Heart right ventricle (tissue), 16 donors: ENCODE data around the gene GPC5. TPM values are rescaled to one million over a fixed set of nuclear protein-coding genes. Genes with fewer than 3 reads are reported as not detected.

Experiments used
- ATAC-seq, 8 donors: fragments of 200-7000 bp; cut with Tn5 transposase; one replicate each; pipeline ENCODE4 v1.9.1; 2020; ENCODE audit warnings: mild to moderate bottlenecking in 8 of 8, moderate library complexity in 8 of 8, moderate number of reproducible peaks in 1 of 8
- DNase-seq, 2 donors: peaks; one replicate each; pipeline ENCODE4 v3.0.0-alpha.2; 2020
- H3K27ac ChIP-seq, 10 donors: fragments of 200-600 bp; sonication (generic) in 2 of 10; one replicate each; pipeline versions ENCODE4 v1.5.0 to v1.8.0; 2020 to 2022; ENCODE audit warnings: mild to moderate bottlenecking in 3 of 10
- H3K27me3 ChIP-seq, 7 donors: fragments of 200-600 bp; one replicate each; pipeline ENCODE4 v1.8.0; 2021 to 2022; ENCODE audit warnings: mild to moderate bottlenecking in 2 of 7
- H3K36me3 ChIP-seq, 9 donors: fragments of 200-600 bp; sonication (generic) in 1 of 9; one replicate each; pipeline versions ENCODE4 v1.5.0 to v1.8.0; 2020 to 2022; ENCODE audit warnings: mild to moderate bottlenecking in 2 of 9
- H3K4me1 ChIP-seq, 9 donors: fragments of 200-600 bp; sonication (generic) in 1 of 9; one replicate each; pipeline versions ENCODE4 v1.5.0 to v1.8.0; 2020 to 2022; ENCODE audit warnings: mild to moderate bottlenecking in 4 of 9
- H3K4me3 ChIP-seq, 10 donors: fragments of 200-600 bp; sonication (generic) in 2 of 10; one replicate each; pipeline versions ENCODE4 v1.5.0 to v1.8.0; 2020 to 2022; ENCODE audit warnings: mild to moderate bottlenecking in 7 of 10, moderate library complexity in 2 of 10
- H3K9me3 ChIP-seq, 11 donors: fragments of 200-600 bp in 10 of 11; sonication (generic) in 2 of 11; one replicate each; pipeline versions ENCODE4 v1.5.0 to v1.8.0; 2013 to 2022; ENCODE audit warnings: mild to moderate bottlenecking in 2 of 11, control low read depth in 1 of 11, moderate library complexity in 1 of 11
- CTCF ChIP-seq, 9 donors: fragments of 200-600 bp; sonication (generic) in 2 of 9; IDR thresholded peaks; one replicate each; pipeline versions ENCODE4 v1.5.0 to v1.8.0; 2021 to 2022; ENCODE audit warnings: antibody characterized with exemption in 9 of 9, mild to moderate bottlenecking in 5 of 9, moderate library complexity in 1 of 9
- WGBS, 2 donors: extraction: QIAGEN DNeasy Blood & Tissue Kit; methylation state at CpG; one replicate each; pipeline ENCODE4 v1.1.7; 2013; ENCODE audit warnings: inconsistent platforms in 1 of 2; 5-methylcytosine and 5-hydroxymethylcytosine counted together
- intact Hi-C, 10 donors: fragments of 100-400 bp; cut with DNase I; formaldehyde crosslinking; loops; one replicate each; pipeline versions ENCODE4 v1.11.1 to v1.14.2; 2022
- polyA plus RNA-seq, 2 donors: library from polyadenylated mRNA; stranded (reverse); fragments of 200-250 nt; gene quantifications; one replicate each; pipeline ENCODE4 v1.2.3, GENCODE V29; 2013
- total RNA-seq, 10 donors: library from RNA; stranded (reverse); fragmentation: NEBNext Ultra II Directional in 3 of 10; extraction: Animal tissue kit (Norgen Biotek cat#: 25700) in 3 of 10; gene quantifications; one replicate each; pipeline versions ENCODE4 v1.2.1 to v1.2.4, GENCODE V29; 2021 to 2023
- donor health status: Arrhythmogenic right ventricular cardiomyopathy.
- donor health status: ischemic (EF 13 %, LVEDD 7.1; RV severe dilation, severe dysfunction).
- donor health status: healthy with polysubstance abuse.
- donor health status: DM: no; HTN: yes; CAD: no.
- donor health status: DM: no; HTN: no; CAD: no.
- donor health status: ischemic (EF 25% LVEDD 6.9; RV normal size, moderate dysfunction).
- donor health status: ischemic (EF 25% LVEDD 5.7; RV mildly dilated, moderate dysfunction).
- donor health status: healthy.
- donor health status: DM: yes; HTN: yes; CAD: no.
- donor health status: Ischemic cardiomyopathy.
- donor health status: ischemic (EF 35%, LVEDD 5.7; RV mildly dilated, moderate dysfunction).
- donor health status: nonischemic (EF 11% LVEDD 7.7; RV severe dilation, severe dysfunction).
- donor health status: DM: yes; HTN: yes; CAD: no.
- donor health status: PGD.
- donor health status: ischemic (EF 29% LVEDD 5.4; RV normal size, mild dysfunction).
- donor health status: nonischemic (EF 23%, LVEDD 6.1; RV moderate dilation, normal function).

The GPC5 gene
- total and polyA plus RNA-seq, 12 donors: 0.01 to 3.5 (median 0.70) TPM; not detected in 1

GRCh38 chr13:92827503-92827902, 1429.1 kb downstream of the GPC5 start:
- Histone ChIP-seq H3K36me3 (no peaks in the 10 kb centered on the region), H3K9me3 (no peaks in the 10 kb centered on the region), H3K4me1 (no peaks in the 10 kb centered on the region), H3K27me3 (no peaks in the 10 kb centered on the region), H3K4me3 (no peak overlapping the region), H3K27ac (no peak overlapping the region)
- intact Hi-C loops: no loop called here
- DNase-seq: no peak
- no peak for TF ChIP-seq CTCF (IDR thresholded peaks at IDR 0.05)
- ATAC-seq: no peak
- WGBS, 2 donors: 63 to 64% methylated on average over 4 of the region's 4 CpGs

- no peak overlapping the region for H3K27ac ChIP-seq
- TF ChIP-seq CTCF (IDR thresholded peaks at IDR 0.05): no peak
- 48 to 56% methylated on average over 3 of the region's 3 CpGs for WGBS, 2 donors
- H3K4me1 ChIP-seq: no peaks in the 10 kb centered on the region
- DNase-seq: no peak
- no peak overlapping the region for H3K4me3 ChIP-seq
- intact Hi-C loops: no loop called here
- ATAC-seq: no peak
- no peaks in the 10 kb centered on the region for H3K9me3 ChIP-seq
- H3K27me3 ChIP-seq: no peaks in the 10 kb centered on the region
- no peaks in the 10 kb centered on the region for H3K36me3 ChIP-seq
These were observed 1431.5 kb downstream of the GPC5 start for GRCh38 chr13:92829930-92830329.

GRCh38 chr13:92830821-92831220, 1432.4 kb downstream of the GPC5 start:
- no peak for DNase-seq
- ATAC-seq: no peak
- 77 to 80% methylated on average over 3 of the region's 3 CpGs for WGBS, 2 donors
- Histone ChIP-seq H3K4me3 (no peak overlapping the region), H3K27me3 (no peaks in the 10 kb centered on the region), H3K9me3 (no peaks in the 10 kb centered on the region), H3K27ac (no peak overlapping the region), H3K4me1 (no peaks in the 10 kb centered on the region), H3K36me3 (no peaks in the 10 kb centered on the region)
- intact Hi-C loops: no loop called here
- no peak for TF ChIP-seq CTCF (IDR thresholded peaks at IDR 0.05)

- no peak for DNase-seq
- Histone ChIP-seq H3K4me3 (no peak overlapping the region), H3K36me3 (no peaks in the 10 kb centered on the region), H3K9me3 (peaks cover 0 to 7% (median 0%) of the 10 kb centered on the region in 11 donors), H3K4me1 (no peaks in the 10 kb centered on the region), H3K27me3 (no peaks in the 10 kb centered on the region), H3K27ac (no peak overlapping the region)
- intact Hi-C loops: no loop called here
- TF ChIP-seq CTCF (IDR thresholded peaks at IDR 0.05): no peak
- WGBS, 2 donors: 89 to 94% methylated on average over 1 of the region's 1 CpG
- ATAC-seq: no peak
These were observed 1434.7 kb downstream of the GPC5 start for GRCh38 chr13:92833071-92833470.

- no peaks in the 10 kb centered on the region for H3K4me1 ChIP-seq
- intact Hi-C loops: no loop called here
- ATAC-seq: no peak
These were observed 1437.8 kb downstream of the GPC5 start for GRCh38 chr13:92836171-92836570.

More at GRCh38 chr13:92836171-92836570, 1437.8 kb downstream of the GPC5 start:
- Histone ChIP-seq H3K36me3 (no peaks in the 10 kb centered on the region), H3K4me3 (no peak overlapping the region), H3K9me3 (peaks cover 0 to 21% (median 0%) of the 10 kb centered on the region in 11 donors), H3K27me3 (no peaks in the 10 kb centered on the region), H3K27ac (no peak overlapping the region)
- DNase-seq: no peak
- TF ChIP-seq CTCF (IDR thresholded peaks at IDR 0.05): no peak
